Glomerular endothelial cell (primary cell): Measurements from ENCODE around the gene KLF16. TPM values are rescaled to one million over a fixed set of nuclear protein-coding genes. Genes with fewer than 3 reads are reported as not detected.

Experiments
- DNase-seq: peaks from one replicate; pipeline ENCODE4 v3.0.0-alpha.2; 2011; ENCODE audit warnings: low read depth, low spot score; ENCODE audit errors: extremely low read depth
- total RNA-seq: library from RNA; depleted of rRNA; stranded (reverse); fragments of >200 nt; gene quantifications from 2 replicates; pipeline ENCODE4 v1.2.3, GENCODE V29; 2015

The KLF16 gene
- total RNA-seq, 1 donor from 2014 or later = 35.6 TPM

GRCh38 chr19:1856698-1857603 lies 6.4 kb downstream of the KLF16 start:
- no peak for DNase-seq

DNA sequence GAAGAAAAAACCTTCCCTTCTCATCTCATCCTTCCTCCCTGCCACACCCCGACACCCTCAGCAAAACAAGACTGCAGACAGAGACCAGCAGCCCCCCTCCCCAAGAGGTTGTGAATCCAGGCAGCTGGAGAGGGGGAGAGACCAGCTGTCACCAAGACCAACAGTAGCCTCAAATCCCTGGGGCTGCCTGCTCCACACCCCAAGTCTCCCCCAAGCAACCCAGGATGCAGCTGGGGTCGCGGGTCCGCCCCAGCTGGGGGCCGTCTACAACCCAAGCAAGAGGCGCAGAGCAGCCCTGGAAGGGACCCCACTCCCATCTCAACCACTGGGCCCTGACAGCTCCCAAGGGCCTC lies 7.1 kb downstream of the KLF16 start:
- DNase-seq = no peak

- no peak for DNase-seq
These were observed 7.5 kb downstream of the KLF16 start for GRCh38 chr19:1855828-1856255.

DNA sequence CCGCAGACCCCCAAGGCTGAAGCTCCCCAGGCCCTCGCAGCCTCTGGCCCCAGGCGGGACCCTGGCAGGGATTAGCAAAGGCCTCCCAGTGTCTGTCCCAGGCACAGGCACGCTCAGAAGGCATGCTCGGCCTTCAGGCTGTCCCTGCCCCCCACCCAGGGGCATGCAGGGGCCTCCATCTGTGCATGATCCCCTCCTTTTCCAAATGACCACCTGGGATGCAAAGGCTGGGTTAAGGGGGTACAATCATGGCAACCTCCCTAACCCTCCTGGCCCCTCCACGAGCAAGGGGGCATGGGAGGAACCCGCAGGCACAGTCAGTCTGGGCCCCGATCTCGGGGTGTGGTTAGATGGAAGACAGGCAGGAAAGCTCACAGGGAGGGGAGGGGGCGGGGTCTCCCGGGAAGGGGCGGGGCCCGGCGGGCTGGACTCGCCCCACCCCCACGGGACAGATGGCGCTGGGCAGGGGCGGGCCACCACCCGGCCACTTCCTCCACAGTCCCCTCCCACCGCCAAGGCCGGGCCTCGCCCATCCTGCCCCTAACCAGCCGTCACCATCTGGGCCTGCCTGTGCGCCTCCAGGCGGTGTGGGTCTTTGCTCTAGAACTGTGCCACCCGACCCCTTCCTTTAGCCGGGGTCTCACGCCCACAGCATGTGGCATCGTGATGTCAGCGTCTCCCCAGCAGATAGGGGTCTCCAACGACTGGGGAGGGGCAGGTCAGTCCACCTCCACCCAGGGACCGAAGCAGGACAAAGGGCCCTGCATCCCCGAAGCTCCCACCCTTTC lies 8.1 kb downstream of the KLF16 start:
- DNase-seq = no peak

GRCh38 chr19:1854542-1855039 lies 8.8 kb downstream of the KLF16 start:
- no peak for DNase-seq

GRCh38 chr19:1854039-1854541 lies 9.3 kb downstream of the KLF16 start:
- no peak for DNase-seq

DNA sequence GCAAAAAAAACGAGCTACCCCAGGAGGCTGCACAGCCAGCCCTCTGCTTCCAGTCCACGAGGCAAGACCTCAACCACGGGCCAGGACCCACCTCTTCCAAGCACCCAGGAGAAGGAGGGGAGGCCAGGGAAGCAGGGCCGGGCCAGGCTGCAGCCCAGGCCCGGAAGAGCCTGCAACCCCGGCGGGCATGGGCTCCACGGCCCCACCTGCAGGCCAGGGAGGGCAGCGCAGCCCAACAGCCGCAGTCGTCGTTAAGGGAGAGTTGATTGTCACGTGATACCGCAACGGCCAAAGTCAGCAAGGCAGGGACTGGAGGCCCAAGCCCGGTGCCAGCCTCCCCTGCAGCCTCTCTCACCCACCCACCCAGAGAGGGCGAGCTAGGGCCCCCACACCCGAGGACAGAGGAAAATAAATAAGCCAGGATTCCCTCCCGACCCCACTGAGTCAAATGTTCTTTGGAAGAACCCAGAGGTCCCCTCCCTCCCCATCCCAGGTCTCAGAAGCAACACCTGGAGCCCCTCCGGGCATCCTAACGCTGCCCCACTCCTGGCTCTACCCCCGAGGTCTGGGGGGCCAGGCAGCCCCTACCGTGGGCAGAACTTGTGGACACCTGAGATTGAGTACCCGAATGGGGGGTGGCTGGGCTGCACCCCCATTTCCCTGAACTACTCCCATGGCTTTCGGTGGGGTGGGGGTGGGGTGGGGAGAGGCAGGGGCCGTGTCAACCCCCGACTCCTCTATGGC lies 9.9 kb downstream of the KLF16 start:
- DNase-seq = no peak

DNA sequence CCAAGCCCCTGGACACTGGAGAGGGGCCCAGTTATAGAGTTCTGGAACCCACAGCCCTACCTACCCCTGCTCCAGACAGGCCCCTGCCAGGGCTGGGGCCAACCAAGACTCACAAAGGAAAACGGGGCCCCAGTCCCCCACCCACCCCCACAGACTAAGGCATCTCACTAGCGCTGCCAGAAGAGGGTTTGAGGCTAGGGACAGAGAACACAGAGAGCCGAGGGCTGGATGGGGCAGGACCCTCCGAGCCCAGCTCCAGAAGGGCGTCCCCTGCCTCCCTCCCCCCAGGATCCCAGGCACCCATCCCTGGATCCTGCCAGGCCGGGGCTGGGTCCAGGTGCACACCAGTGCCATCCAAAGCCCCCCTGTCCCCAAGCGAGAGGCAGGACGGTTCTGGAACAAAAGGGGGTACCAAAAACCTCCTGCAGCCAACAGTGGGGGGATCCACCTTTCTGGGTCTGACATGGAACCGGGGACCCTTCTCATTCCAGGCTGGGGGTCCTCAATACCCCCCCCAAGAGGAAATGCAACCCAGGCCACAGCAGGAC lies 10.7 kb downstream of the KLF16 start:
- no peak for DNase-seq

DNA sequence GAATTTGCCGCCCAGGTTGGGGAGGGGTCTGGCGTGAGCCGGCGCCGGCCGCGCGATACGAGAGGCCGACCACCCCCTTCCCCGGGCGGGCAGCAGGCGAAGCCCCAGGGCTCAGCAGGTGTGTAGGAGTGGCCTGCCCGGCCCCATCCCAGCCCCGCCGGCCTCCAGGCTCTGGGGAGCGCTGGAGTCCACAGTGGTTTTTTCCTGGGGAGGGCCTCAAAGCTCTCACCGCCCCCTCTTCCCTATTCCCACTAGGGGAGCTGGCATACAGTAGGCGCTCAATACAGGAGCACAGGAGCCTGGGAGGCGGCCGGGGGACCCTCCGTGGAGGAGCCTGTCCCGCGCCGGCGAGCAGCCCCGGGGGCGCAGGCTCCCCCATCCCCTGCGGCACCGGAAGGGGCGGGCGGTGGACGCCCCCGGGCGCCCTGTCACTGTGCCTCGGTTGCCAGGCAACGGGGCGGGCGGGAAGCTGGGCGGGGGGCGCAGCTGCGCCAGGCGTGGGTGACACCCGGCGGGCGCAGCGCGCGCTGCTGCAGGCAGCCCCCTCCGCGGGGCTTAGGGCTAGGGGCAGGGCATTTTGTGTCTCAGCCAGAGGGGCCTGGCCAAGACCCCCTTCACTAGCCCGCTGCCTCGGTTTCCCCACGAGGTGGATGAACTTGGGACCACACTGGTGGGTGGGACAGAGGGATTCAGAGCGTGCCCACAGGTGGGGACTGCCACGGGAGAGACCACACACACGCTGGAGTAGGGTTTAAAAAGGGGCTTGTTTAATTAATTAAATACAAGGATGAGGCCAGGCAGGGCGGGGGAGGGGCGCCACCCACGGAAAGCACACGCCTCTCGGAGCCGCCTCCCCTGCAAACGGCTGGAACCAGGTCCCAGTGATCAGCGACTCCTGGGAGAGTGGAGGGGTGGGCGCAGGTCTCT lies 11.5 kb downstream of the KLF16 start:
- no peak for DNase-seq

GRCh38 chr19:1850809-1851653 lies 12.3 kb downstream of the KLF16 start:
- DNase-seq = no peak

DNA sequence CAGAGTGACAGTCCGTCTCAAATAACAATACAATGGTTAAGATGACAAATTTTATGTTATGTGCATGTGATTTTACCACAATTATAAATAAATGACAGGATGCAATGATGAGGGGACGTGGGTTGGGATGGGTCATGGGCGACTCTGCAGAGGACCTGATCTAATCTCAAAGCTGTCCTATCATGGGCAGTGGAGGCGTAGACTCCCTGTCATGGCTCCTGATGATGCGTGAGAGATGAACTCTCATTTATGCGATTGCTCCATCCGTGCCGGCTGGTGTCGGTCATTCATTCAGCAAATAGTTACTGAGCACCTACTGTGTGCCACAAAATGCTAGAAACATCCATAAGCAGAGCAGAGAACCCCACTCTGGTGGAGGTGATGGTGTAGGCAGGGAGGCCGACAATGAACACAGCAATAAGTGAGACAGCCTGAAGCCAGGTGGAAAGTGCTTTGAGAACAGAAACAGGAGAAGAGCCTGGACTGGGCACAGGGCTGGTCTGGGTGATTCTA lies 13.4 kb downstream of the KLF16 start:
- no peak for DNase-seq

DNA sequence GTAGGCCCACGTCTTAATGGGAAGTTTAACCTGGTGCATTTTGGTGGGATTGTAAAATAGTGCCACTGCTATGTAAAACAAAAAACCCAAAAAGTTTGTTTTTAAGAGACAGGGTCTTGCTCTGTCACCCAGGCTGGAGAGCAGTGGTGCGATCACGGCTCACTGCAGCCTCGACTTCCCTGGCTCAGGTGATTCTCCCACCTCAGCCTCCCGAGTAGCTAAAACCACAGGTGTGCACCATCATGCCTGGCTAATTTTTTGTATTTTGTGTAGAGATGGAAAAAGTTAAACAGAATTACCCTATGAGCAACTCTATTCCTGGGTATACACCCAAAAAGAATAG lies 14.3 kb downstream of the KLF16 start:
- DNase-seq = no peak

- DNase-seq = peak; percentile 57
These were observed 14.8 kb downstream of the KLF16 start, which contains the start of gene REXO1 for GRCh38 chr19:1848399-1849131. Gene REXO1, minus strand, starts transcription at chr19:1848483. Its CDS starts 125 bp downstream, at chr19:1848358.

GRCh38 chr19:1847684-1848398 lies 15.5 kb downstream of the KLF16 start:
- DNase-seq = no peak

DNA sequence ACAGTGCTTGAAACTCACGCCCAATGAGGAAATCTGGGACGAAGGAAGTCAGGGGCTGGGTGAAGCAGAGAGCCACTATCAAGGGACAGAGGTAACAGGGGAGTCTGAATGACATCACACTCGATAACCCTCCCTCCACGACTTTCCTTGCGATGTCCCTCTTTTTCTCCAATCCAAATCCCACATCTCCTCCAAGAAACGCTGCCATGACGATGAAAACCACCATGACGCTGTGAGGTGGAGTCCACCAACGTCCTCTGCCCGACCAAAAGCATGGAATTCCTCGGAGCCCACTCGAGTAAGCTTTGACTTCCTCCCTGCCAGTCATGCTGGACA lies 16.1 kb downstream of the KLF16 start:
- no peak for DNase-seq

DNA sequence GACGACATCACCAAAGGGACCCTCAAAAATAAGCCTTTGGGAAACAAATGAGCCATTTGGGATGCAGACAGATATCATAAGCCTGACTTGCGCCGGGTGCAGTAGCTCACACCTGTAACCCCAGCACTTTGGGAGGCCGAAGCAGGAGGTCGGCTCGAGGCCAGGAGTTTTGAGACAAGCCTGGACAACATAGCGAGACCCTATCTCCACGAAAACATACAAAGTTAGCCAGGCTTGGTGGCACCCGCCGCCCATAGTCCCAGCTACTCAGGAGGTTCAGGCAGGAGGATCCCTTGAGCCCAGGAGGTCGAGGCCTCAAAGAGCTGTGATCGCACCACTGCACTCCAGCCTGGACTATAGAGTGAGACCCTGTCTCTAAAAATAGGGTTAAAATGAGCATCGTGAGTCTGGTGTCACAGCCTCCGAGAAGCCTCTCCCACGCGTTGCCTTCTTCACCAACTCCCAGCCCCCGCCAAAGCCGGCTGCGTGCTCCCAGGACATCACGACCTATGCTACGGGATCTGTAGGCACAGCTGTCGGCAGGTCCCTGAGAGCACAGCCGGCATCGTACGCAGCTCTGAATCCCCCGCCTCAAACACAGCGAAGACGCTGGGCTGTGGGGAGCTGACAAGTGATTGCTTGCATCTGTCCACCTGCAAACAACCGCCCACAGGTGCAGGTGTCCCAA lies 16.7 kb downstream of the KLF16 start:
- DNase-seq = no peak

DNA sequence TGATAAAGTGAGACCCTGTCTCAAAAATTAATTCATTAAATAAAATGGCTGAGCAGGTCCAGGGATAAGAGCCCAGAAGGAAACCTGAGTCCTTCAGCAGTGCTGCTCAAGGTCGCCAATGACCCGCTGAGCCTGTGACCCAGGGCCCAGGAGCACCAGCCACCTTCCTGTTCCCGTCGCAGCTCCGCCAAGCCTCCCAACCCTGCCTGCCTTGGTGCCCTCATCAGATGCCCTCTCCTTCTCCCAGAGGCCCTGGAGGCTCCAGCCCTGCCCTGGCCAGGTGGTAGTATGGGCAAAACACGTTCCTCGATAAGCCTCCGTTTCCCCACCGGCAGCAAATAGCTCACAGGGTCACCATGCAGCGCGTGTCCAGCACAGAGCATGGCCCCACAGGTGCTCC lies 17.7 kb downstream of the KLF16 start:
- DNase-seq = no peak
